ENCODE data around the gene PAK2.

- TF ChIP-seq CTCF (IDR thresholded peaks at IDR 0.05) (no peak), CREB1 (CRISPR knock-in tag; IDR thresholded peaks at IDR 0.05) (no peak), TEAD4 (CRISPR knock-in tag; IDR thresholded peaks at IDR 0.05) (no peak), CREM (CRISPR knock-in tag; IDR thresholded peaks at IDR 0.05) (no peak)
These were observed 33.2 kb downstream of the PAK2 start for GRCh38 chr3:196772897-196773296.

Measured in WTC11 (cell line).